Limb (tissue), 2 donors: ENCODE measurements around the gene ATOX1.

Source experiments
- DNase-seq, 2 donors: peaks; one replicate each; pipeline ENCODE4 v3.0.0-alpha.2; 2016; ENCODE audit errors: extremely low spot score in 2 of 2

The ATOX1 gene

DNA sequence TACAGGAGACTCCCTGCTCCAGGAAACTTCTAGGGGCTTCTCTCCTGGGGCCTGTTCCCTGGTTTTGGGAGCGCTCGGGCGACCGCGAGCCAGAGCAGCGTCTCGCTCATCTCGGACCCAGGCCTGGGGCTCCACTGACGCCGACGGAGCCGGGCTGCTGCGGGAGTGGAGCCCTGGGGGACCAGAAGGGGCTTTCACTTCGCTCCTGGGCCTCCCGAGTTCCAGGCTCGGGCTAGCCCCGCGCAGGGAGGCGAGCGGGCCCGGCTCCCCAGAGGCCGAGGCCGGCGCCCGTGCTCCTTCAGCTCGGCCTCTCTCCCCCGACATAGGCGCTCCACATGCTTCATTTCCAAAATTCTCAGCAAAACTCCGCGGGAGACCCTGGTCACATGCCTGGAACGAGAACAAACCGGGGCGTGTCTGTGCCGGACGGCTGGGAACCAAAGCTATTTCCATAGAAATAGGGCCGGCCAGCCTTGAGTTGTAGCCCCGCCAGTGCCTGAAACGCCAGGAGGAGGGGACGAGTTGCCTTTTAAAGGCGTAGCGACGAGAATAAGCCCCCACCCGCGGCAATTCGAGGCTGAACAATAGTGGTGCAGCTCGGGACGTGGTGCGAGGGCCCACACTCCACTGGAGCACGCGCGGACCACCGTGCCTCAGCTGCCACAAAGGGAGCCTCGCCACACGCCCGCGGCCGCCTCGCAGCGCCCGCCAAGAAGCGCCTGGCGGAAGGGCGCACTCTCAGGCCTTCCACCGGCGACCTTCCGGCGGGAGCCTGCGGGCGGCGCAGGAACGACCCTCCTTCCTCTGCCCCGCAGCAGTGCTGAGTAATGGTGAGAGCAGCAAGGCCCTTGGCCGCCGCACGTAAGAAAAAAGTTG, 12.2 kb upstream of the ATOX1 start:
- peak; percentile 78 to 85 for DNase-seq

DNA sequence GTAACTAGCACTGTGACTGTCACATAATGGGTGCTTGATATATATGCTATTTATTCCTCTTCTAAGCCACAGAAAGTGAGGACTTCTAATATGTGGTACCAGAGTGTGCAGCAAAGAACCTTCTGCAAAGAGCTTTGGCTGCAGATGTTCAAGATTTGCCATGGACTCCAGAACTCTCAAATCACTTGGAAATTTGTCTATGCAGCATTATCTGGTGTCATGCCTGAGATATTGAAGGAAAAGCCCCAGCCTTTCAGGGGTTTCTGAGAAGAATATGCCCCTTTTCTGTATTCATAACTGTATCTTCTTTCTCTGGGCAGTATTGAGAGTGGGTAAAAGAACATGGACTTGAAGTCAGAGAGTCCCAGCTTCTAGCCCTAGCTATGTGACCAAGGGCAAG, 8.5 kb upstream of the ATOX1 start:
- DNase-seq = no peak

DNA sequence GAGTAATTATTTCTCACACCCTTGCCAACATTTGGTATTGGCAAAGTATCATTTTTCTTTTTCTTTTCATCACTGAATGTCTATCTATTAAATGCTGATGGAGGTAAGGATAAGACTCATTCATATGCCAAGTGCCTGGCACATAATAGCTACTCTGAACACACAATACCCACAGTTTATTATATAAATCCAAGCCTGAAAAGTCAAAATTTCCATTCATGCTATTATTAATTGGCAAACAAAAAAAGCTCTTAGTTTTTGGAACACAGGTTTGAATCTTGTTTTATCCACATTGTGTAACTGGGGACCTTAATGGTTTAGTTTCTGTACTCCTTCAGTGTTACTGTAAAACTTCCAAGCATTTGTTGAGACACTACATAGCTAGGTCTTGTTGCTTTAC, 6.4 kb upstream of the ATOX1 start:
- no peak for DNase-seq

DNA sequence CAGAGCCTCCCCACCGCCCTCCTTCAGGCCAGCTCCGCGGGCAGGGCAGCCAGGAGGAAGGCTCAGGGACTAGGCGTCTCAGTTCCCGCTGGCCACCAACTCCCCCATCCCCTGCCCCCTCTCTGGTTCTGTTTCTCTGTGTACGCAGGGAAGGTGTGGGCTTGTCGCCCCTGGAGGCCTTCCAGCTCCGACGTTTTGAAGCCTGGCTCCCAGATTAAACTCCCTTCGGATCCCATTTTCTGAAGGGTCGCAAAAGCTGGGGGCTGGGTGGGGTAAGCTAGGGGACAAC, 346 bp downstream of the ATOX1 start:
- DNase-seq = no peak

DNA sequence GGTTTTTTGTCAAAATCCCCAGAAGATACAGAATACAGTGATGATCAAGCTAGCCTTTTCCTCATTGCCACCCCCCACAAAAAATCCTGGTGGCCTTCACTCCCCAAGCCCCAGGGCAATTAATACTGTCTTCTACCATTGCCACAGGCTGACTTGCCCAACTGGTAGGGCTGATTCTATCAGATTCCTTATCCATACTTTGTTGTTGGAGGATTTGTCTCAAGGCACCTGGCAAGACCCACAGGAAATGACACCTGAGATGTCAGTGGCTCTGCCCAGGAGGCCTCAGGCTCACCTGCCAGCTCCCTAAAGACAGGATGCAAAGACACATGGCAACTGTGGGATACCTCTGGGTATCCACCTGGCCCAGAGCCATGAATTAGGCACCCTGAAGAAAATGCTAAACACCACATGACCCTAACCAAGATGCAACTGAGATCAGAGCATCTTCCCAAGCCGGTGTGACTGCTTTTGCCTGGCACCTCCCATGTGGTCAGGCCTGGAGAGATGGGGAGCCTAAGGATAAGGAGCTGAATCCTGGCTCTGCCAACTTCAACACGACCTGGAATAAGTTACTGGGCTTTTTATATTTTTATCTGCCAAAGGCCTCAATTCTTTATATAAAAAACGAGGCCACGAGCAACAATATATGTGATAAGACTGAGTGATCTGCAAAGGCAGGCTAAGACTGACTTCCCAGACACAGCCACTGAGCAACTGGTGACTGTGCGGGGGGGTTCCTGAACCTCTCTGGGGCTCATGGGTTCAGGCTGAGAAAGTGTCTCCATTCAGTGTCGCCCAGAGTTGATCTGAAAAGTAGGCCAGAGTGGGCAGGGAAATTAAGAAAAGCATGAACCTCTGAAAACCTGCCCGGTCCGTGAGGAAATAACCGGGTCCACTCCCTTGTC, 944 bp downstream of the ATOX1 start:
- DNase-seq = no peak

DNA sequence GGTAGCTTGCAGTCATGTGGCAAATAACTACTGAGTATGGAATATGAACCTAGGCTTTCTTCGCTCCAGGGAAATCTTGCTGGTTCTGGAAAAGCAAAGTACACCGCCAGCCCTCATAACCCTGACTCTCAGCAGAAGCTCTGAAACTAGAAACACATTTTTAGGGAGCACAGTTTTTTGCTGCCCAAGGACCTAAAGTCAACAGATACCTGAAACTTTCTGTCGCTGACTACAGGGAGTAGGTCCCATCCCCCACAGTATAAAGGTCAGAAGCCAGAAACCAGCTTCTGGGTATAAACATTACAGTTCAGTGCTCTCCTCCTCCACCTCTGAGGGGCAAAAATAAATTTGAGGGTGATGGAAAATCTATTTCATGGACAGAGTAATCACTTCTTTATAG, 3.0 kb downstream of the ATOX1 start:
- no peak for DNase-seq

DNA sequence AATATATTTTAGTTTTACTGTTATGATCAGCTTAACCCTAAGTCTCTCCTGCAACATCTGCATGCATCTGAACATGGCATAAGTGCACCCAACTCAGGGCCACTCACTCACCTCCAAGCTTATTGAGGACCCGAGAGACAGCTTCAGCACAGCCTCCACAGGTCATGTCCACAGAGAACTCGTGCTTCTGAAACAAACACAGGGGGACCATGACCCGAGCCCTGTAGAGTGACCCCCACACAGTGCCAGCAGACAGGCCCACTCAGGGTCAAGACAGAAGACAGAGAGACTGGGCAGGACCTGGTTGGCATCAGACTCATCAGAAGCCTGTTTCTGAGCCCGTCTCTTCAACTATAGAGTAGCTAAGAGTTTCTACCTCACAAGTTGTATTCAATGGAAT, 6.8 kb downstream of the ATOX1 start:
- no peak for DNase-seq

DNA sequence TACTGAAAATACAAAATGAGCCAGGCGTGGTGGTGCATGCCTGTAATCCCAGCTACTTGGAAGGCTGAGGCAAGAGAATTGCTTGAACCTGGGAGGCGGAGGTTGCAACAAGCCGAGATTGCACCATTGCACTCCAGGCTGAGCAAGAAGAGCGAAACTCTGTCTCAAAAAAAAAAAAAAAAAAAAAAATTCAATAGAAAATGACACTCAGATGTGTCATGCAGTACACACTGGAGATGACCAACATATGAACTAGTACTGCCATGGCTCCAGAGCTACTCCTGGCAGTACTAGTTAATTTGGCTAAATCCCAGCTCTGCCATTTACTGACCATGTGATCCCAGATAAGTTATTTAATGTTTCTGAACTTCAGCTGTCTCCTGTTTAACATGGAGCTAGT, 7.3 kb downstream of the ATOX1 start:
- no peak for DNase-seq

DNA sequence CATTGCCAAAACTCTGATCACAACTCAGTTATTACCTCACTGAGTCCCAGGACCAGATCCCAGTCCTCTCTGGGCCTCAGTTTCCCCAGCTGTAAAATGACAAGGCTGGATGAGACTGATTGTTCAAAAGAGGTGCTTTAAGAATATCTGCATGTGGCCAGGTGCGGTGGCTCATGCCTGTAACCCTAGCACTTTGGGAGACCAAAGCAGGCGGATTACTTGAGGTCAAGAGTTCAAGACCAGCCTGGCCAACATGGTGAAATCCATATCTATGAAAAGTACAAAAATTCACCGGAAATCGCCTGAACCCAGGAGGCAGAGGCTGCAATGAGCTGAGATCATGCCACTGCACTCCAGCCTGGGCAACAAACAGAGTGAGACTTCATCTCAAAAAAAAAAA, 8.3 kb downstream of the ATOX1 start:
- no peak for DNase-seq

DNA sequence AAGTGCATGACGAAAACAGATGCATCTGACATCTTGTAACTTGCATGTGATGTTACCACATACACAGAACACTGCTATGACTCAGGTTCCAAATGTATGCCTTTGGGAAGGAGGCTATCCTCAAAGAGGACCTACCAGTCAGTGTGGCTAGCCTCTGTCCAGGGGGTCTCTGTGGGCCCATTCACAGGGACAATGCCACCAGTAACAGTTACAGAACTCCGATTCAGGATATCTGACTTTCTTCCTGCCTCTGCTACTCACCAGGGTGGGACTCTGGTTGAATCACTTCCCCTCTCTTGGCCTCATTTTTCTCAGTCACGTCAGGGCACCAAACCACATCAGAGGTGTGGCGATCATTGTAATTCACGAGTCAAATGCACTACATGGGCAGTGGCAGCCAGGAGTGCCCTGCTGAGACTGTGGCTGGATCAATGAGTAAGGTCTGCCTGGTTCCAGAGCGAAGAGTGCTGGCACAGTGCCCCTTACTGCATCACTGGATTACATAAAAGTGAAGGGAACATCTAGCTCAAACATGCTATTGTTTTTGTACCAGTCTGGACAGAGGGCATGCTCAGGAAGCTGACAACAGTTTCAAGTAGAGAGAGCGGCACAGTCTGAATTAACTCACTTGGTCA, 13.2 kb downstream of the ATOX1 start:
- DNase-seq = no peak

DNA sequence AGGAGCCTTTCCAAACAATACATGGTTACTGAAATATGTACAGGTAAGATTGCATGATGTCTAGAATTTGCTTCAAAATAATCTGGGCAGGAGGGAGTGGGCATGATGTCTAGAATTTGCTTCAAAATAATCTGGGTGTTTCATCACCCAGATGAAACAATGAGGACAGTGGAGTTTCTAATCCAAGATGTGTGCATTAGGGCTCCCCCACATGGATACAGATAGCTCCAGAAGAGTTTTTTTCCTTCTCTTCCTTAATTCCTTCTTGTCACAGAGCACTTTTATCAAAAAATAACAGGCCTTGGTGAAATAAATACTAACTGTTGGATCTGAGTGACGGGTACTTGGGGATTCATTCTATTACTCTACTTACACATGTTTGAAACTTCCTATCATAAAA, 14.9 kb downstream of the ATOX1 start:
- DNase-seq = no peak

DNA sequence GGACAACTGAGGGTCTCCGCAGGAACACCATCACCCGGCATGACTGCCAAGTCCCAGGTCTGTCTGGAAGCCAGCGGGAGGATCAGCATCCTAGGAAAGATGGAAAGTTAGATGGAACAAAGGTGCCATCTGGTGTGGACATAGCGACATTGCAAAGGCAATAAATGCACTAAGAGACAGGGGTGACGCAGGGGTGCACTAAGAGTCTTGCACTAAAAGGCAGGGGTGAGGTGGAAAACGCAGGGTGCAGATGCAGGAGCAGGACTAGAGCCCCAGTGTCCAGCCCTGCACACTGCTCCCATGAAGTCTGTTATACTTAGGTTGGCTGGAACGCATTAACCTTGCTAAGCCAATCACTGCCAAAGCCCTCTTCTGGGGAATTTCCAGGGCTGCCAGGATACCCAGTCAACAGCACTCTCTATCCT, 15.5 kb downstream of the ATOX1 start:
- DNase-seq = peak; percentile 70 to 80

DNA sequence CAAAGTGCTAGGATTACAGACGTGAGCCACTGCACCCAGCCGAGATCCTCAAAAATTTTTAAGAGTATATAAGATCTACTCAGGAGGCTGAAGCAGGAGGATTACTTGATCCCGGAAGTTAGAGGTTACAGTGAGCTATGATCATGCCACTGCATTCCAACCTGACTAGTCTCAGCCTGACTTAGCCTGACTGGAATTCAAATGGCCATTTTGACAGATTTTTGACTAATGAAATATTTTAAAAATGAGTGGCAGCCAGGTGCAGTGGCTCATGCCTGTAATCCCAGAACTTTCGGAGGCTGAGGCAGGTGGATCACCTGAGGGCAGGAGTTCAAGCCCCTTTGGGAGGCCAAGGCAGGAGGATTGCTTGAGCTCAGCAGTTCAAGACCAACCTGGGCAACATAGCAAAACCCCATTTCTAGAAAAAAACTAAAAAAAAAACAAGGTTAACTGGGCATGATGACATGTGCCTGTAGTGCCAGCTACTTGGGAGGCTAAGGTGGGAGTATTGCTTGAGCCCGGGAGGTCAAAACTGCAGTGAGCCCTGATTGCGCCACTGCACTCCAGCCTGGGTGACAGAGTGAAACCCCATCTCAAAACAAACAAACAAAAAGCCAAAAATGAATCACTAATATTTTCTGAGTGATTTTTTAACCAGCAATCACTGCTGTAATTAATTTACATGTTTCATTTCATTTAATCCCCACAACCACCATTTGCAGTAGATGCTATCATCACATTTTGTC, 16.6 kb downstream of the ATOX1 start:
- no peak for DNase-seq

DNA sequence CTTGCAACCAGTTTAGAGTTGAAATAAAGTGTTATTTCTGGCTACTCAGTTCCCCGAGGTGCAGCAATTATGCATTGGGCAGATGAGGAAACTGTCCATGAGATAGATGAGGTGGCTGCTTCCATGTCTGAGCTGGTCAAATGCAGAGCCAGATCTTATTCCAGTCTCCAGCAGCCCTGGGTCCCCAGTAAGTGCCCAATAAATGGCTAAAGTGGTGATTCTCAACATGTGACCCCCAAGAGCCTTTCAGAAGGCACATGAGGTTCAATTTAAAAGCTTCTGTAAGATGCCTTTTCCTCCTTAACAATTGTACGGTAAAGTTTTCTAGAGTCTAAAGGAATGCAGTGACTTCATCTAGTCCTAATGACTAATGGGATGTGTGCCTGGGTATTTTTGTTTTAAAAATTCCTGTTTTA, 17.5 kb downstream of the ATOX1 start:
- no peak for DNase-seq

DNA sequence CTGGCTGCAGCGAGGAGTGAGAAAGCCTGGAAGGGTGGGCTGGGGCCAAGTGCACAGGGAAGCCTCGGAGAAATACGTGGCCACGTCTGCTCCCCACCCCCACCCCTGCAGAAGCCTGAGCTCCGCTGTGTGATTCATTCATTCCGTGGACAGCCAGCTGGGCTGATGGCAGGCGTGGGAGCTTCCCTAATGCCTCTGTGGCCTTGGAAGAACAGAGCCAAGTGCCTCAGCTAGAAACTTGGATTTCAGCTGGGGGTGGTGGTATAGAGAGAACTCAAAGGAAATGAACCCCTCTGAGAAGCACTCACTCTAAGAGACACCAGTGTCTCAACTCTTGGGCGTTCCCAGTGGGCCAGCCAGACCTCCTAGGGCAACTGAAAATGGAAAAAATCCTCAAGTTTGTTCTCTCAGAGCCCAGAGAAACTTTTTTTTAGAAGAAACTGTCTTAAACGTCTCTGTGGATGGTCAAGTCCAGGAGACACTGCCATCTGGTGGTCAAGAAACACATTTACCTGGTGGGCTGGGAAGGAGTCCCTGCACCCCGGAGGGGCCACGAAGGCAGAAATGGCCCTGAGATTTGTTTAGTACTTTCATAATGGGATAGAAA, 18.0 kb downstream of the ATOX1 start:
- DNase-seq = peak; percentile 74 to 89

DNA sequence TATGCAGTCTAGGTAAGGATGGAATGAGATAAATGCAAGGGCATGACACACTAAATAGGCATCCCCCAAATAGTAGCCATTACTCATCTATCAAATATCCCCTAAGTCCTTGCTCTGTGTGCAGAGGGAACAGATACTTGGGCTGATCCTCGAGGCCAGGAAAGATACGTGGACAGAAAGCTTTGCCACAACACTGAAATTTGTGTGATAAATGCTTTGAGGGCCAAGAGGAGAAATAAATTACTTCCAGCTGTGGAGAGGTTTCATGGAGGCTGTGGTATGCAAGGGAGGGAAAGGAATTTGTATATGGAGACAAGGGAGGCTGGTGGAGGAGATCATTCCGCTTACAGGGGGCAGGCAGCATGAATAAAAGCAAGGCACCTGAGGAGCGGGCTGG, 18.5 kb downstream of the ATOX1 start:
- peak in 1 of 2 donors; percentile 76 for DNase-seq

DNA sequence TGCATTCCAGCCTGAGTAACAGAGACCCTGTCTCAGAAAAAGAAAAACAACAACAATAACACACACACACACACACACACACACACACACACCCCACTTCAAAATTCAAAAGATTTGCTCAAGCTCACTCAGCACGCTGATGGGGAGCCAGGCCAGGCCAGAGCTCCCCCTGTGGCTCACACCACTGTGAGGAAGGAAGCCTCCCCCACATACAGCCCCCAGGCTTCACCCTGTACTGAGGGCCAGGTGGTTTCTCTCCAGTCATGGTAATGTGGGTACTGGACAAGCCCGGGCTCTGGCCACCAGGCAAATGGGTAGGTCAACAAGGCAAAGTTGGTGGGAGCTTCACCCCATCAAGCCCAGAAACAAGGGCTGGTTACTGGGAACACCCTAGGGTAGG, 19.0 kb downstream of the ATOX1 start:
- no peak for DNase-seq

DNA sequence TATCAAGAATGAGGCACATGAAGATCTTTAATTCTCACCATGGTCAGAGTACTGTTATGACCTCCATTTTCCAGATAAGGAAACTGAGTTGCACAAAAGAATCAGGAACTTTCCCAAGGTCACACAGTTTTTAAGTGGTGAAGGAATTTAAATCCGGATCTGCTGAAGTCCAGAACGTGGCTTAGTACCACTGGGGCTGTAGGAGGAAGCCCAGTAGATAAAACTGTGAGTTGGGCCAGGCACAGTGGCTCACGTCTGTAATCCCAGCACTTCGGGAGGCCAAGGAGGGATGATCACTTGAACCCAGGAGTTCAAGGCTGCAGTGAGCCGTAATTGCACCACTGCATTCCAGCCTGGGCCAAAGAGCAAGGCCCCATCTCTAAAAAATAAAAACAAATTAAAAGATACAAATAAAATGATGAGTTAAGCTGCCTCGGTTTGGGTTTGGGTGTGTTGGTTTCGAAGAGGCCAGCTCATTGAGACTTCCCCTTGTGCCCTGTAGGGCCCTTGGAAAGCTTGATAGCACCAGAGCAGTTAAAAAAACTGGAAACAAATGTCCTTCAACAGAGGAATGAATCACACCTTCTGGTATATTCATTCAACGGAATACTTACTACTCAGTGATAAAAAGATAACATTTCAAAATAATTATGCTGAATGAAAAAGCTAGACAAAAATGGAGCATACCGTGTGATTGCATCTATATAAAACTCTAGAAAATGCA, 20.1 kb downstream of the ATOX1 start:
- DNase-seq = no peak

DNA sequence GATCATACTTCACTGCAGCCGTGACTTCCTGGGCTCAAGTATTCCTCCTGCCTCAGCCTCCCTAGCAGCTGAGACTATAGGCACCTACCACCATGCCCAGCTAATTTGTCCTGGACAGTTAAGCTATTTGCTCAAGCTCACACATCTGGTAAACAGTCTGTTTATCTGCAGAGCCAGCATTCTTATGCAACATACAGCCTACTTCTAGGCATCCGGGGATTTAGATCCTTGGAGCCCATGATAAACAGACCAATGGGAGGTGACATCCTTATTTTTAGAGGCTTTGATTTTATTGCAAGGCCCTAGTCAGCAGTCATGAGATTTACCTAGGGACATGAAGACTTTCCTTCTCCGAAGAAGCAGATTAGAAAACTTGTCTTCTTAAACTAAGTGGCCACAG, 21.0 kb downstream of the ATOX1 start:
- no peak for DNase-seq

DNA sequence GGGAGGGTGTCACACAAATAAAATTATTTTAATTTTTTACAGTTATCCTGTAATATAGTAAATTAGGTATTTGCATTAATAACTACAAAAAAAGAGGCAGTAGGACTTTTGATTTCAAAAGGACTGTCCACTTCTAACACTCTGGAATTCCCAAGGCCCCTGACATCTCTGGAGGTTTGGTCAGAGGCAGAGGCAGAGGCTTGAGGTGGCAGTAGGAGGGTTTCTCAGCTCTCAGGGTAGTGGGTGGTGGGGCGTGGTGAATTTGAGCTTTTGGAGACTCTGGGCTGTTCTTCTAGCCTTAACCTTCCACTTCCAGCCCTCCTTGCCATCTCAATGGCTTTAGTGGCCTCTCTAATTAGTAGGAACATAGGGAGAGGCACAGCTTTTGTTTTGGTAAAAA, 22.8 kb downstream of the ATOX1 start:
- DNase-seq = no peak

DNA sequence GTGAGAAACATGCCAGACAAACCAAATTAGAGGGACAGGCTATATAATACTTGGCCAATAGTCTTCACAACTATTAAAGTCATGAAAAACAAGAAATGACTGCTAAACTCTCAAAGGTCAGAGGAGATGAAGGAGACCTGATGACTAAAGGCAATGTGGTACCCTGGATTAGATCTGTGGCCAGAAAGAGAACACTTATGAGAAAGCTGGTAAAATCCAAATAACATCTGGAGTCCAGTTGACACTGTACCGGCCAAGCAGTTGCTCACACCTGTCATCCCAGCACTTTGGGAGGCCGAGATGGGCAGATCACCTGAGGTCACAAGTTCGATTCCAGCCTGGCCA, 24.4 kb downstream of the ATOX1 start:
- no peak for DNase-seq
